NCI-H446 treated with DMSO at 0.1 percent for 48 hours (cell line): ENCODE measurements around the gene DRC7.

Experiments
- DNase-seq: peaks from one replicate; lab custom pipeline; 2025; lab: John Stamatoyannopoulos, UW

Gene DRC7

DNA sequence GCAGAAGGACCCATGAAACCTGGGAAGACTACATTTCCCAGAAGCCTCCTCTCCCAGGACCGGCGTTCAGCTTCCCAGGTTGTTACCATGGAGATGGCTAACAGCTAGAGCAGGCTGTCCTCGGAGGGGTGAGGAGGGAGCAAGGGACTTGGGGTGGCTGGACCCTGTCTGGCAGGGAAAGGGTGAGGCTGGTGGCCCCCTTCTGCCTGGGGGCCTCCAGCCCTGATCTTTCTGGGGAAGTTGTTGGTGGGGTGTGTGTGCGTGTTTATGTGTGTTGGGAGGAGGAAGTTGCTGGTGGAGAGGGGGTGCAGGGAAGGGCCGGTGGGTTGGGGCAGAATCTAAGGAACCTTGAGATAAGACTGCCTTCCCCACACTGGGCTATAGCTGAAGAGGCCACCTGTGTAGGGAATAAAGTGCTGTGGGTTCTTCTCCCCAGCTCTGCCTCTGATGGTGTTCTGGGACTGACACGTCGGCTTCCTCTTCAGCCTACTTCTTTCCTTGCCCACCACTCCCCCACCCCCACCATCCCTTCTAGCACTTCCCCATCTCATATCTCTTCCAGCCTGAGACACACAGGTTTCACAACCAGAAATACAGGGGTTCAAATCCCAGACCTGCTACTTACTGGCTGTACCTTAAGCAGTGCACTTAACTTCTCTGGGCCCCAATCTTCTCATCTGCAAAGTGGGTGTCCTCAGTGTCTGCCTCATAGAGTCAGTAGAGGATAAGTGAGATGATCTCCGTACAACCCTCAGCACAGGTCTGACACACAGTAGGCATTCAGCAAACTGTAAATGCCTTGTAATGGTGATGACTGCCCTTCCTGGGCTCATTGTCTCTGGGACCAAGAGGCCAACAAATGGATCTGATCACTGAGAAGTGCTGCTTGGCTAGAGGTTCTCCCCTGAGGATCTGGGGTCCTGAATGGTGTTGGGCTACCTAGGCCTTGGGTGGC is at the start of gene DRC7:
TSS of gene DRC7 (plus strand) at position 82 of the 955 bp plus-strand sequence. CDS start 3,144 bp downstream, outside the sequence.
- no peak for DNase-seq

DNA sequence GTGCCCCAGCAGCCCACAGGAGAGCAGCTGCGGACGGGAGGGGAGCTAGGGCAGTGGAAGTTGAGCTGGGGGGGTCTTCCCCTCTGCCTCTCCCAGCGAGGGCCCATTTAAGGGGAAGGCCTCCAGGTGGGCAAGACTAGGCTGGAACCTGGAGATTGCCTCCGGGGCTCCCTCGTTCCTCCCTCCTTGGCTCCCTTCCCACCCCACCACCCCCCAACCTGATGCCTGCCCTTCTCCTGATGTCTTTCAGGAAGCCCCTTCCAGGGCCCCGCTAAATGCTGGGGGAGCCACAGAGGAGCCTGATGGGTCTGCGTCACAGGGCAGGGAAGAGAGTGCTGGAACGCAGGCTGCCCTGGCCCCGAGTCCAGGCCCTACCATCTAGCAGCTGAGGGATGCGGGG is 49.4 kb upstream of the DRC7 start:
- DNase-seq: no peak

- no peak for DNase-seq
Observed at GRCh38 chr16:57645691-57646387, 48.8 kb upstream of the DRC7 start.

GRCh38 chr16:57646388-57647039 is 48.1 kb upstream of the DRC7 start:
- DNase-seq: no peak

- no peak for DNase-seq
Observed at GRCh38 chr16:57647136-57647875, 47.3 kb upstream of the DRC7 start.

DNA sequence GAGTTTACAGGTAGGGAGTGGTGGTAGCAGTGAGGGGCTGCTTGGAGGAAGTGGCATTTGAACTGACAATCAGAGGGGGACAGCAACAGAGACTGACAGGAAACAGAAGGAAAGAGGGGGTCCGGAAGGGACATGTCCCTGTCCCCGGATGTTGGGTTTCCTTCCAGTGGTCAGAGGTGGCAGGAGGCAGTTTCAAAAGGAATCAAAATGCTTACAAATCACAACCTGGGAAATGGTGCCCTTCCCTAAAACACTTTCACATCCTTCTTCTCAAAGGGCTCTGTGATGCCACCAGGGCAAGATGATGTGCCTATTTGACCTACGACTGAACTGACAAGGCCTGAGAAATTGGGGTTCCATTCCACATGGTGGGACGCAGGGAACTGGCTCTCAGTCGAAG is 46.5 kb upstream of the DRC7 start:
- DNase-seq: no peak

- DNase-seq: no peak
Observed at GRCh38 chr16:57648581-57649442, 45.8 kb upstream of the DRC7 start.

DNA sequence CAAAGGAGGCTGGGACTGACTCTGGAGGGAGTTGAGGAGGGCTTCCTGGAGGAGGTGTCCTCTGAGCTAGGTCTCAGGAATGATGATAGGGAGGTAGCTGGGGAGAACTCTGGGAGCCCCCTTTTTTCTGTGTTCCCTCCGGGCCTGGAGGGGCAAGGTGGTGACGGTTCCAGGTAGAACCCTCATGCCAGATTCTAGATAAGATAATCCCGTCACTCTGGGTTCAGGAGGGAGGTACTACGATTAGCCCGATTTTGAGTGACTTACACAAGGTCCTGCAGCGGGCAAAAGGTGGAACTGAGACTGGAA is 45.2 kb upstream of the DRC7 start:
- DNase-seq: no peak

DNA sequence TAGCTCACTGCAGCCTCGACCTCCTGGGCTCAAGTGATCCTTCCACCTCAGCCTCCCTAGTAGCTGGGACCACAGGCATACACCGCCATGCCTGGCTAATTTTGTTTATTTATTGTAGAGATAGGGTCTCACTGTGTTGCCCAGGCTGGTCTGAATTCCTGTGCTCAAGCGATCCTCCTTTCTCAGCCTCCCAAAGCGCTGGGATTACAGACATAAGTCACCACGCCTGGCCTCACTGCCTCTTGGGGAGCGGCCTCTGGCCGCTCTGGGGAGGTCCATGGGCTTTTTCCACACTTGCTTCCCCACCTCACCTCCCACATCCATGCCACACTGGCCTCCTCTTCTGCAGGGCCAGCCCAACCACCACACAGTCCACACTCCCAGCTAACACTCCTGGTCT is 44.8 kb upstream of the DRC7 start:
- DNase-seq: no peak

DNA sequence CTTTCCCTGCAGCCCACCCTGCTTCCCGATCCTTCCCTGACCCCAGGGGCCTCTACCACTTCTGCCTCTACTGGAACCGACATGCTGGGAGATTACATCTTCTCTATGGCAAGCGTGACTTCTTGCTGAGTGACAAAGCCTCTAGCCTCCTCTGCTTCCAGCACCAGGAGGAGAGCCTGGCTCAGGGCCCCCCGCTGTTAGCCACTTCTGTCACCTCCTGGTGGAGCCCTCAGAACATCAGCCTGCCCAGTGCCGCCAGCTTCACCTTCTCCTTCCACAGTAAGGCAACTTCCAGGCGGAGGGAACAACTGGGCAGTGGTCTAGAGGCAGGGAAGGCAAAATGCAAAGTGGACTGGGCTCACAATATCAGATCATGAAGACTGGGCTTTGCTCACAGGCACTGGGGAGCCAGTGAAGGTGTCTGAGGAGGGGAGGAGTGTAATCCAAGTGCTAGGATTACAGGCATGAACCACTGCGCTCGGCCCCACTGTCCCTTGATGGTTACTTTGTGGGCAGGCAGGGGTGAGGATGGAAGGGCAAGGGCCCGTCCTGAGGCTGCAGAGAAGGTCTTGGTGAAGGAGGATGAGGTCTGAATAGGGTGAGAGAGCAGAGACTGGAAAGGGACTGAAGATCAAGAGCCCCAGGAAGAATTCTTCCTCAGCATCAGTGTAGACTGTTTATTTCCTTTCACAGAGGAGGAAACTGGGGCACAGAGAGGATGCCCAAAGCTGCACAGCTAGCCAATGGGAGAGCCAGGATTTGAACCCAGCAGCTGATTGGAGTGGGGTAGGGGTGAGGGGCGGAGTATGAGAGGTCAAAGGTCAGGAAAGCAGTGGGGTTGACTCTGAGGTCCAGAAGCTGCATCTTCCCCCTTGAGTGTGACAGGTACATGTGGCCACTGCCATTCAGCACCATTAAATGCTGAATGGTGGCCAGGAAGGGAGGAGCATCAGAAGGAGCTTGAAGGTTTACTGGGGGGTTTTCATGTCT is 43.0 kb upstream of the DRC7 start:
- DNase-seq: no peak

DNA sequence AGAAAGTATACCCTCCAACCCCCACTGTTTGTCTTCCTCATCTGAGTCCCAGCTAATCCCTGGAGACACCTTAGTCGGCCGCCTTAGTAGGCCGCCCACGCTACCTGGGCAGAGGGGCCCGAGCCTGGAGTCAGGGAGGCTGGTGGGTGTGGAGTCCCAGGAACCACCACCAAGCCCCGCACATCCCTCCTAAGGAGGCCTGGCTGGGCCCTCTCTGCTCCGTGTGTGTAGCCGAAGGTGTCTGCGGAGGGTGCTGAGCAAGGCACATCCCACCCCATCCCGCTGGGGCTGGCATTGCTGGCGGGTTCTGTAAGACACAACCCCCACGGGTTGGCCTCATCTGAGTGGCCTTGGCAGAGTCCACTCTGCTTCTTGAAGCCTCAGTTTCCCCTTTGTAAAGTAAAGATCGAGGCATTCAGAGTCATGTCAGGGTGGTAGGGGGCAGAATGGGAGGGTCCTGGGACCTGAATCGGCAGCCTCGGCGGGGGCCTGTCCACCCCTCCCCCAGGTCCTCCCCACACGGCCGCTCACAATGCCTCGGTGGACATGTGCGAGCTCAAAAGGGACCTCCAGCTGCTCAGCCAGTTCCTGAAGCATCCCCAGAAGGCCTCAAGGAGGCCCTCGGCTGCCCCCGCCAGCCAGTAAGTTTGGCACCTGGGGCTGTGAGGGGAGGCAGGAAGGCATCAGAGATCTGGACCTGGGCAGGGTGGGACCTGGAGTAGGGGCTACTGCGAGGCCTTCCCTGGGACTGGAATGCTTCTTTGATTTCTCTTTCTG is 41.7 kb upstream of the DRC7 start:
- DNase-seq: no peak

DNA sequence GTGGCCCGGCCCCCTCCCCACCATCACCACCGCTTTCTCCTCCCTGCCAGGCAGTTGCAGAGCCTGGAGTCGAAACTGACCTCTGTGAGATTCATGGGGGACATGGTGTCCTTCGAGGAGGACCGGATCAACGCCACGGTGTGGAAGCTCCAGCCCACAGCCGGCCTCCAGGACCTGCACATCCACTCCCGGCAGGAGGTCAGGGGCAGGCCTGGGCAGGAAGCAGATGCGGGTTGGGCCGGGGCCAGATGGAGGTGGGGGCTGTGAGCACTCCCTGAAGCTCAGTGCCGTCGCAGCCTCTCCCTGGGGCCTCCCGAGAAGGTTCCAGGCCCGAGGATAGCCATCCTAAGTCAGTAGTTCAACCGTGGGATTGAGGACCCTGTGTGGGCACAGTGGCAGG is 40.7 kb upstream of the DRC7 start:
- DNase-seq: no peak

DNA sequence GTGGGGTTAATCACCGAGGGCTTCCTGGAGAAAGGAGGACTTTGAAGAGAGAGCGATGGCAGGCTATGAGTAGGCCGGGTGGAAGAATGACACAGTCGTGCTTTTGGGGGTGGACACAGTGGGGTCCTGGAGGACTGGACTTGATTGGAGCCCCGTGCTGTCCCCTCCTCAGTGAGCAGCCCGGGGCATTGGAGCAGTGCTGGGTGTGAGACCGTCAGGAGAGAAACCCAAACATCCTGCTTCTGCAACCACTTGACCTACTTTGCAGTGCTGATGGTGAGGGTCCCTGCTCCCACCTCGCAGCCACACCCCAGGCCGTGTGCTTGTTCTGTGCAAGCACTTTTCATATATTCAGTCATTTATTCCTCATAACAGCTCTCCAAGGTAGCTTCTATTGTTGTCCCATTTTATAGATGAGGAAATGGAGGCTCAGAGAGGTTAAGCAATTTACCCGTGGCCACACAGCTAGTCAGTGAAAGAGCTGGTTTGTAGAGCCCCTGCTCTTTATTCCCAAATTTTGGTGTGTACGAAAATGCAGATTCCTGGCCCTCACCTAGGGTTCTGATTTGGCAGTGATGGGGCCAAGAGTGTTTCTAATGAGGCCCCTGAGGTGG is 38.2 kb upstream of the DRC7 start:
- DNase-seq: no peak

GRCh38 chr16:57657228-57657627 is 37.4 kb upstream of the DRC7 start:
- DNase-seq: no peak

DNA sequence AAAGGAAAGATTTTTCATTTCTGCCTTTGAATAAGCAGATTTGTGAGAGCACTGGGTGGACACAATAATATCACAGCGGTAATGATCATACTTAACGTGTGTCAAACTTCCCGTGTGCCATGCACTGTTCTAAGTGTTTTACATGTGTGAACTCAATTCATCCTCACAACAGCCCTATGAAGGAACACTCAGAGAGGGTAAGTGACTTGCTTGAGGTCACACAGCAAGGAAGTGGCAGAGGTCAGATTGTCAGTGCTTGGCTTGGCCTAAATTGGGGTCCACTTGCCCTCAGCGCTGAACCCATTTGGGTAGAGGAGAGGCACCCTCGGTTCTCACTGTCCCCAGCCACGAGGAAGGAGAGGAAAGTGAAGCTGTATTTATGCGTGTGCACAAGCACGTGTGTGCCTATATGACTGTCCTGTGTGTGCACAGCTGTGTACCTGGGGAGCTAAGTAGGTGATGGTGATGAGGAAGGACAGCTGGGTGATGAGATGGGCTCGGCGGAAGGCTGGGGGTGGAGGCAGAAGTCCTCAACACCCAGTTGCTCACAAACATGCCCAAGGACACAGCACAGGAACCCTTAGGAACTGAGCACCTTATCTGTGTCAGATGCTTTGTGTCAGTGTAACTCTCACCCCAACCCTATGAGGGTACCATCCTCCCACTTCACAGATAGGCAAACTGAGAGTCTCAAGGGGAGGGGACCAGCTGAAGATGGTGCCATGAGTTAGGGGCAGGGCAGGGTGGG is 36.3 kb upstream of the DRC7 start:
- no peak for DNase-seq

- DNase-seq: no peak
Observed at GRCh38 chr16:57658878-57659674, 35.5 kb upstream of the DRC7 start.
